ENCODE results near the gene GPSM1.
"Not testable (repeated sequence)": the region's sequence is repeated elsewhere in the genome, so short reads cannot be mapped to it uniquely, and the experiment has no call there.

Gene GPSM1

DNA sequence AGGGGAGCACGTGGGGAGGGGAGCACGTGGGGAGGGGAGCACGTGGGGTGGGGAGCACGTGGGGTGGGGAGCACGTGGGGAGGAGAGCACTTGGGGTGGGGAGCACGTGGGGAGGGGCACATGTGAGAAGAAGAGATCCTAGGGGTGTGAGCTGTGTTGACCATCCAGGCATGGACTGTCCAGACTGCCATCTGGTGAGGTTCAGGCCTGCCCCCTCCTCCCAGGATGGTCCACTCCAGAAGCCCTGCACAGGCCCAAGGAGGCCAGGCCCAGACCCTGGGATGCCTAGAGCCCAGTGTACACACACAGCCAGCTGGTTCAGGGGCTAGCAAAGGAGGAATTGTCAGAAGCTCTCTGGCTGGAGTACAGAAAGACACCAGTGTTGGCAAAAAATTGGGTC, 70.3 kb downstream of the GPSM1 start:
- no peak for DNase-seq (ENCODE audit: low read depth)

DNA sequence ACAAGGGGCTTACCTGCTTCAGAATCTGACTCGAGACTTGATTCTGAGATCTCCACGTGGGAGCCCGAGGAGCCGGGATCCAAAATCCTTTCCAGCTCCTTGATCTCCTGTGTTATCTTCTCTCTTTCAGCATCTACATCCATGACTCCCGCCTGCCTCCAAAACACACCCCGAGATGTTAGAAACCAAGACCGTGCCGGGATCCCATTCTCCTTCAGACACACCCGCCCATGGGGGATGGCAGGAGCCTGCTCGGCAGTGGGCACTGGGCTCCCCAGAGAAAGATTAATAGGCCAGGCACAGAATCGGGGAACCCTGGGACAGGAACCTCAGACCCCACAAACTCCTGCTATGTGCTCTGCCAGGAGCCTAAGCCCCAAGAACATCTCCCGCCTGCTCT, 70.9 kb downstream of the GPSM1 start:
- DNase-seq (ENCODE audit: low read depth) = no peak

DNA sequence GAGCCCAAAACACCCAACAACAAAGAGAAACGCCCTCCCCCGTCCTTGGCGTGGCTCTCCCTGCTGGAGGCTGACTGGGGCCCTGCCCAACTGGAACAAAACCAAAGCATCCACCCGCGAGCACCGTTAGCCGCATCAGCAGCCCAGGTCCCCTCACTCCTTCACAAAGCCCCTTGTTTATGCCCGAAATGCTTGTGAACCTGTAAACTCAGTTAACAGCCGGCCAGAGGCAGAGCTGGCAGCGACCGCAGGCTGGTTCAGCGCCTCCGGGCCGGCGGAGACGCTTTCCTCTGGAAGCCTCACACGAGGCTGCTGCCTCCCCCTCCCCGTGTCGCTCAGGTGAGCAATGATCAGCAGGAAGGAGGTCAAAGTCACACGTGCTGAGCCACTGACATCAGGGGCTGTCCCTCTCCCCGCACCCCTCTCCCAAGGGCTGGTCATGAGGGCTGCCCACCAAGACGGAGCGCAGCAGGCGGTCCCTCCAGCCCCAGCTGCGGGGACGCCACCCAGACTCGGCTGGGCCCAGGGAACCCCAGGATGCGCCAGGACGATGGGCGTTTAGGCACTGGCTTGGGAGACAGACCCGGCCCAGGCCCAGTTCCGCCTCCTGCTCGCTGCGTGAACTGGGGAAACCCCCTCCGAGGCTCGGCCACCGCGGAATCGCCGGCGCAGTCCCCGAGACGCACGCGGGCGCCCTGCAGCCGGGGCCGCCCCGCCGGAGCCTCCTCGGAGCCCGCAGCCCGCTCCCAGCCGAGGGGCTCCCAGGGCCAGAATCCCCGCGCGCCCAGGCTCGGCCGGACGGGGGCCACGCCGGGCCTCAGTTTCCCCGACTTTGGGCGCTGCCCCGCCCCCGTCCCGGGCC, 72.1 kb downstream of the GPSM1 start:
- peak; percentile 27 for DNase-seq (ENCODE audit: low read depth)

DNA sequence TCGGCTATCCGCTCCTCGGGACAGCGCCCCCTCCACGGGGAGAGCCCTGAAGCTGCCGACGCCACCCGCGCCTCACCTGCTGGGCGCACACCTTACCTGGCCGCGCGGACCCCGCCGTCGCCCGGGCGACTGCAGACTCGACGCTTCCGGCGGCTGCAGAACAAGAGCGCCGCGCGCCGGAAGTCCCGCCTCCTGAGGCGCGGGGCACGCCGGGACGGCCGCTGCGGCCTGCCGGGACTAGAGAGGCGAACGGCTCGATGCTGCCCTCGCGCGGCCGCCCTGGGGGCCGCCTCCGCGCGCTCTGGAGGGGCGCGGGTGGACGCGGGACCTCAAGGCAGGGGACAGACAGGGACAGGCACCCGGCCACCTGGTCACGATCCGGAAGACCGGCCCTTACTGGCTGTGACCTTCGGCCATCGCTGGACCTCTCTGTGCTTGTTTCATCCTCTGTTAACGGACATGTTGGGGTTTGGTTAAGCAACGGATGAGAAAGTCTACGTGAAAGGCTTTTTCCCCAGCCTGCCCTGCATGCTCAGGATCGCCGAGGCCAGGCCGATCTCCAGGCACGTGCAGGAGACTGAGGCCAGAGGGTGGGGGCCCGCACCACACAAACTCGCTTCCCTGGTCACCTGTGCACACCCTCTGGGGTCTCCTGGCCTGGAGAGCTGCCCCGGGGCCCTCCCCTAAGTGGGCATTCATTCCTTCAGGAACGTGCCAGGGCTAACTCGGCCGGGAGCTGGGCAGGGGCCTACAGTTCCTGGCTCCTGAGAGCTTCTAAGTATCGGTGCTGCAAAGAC, 72.9 kb downstream of the GPSM1 start, which contains the start of gene SNAPC4:
Gene SNAPC4 (minus strand): TSS at position 133 of the 797 bp plus-strand sequence. CDS start 1,742 bp downstream, outside the sequence.
- DNase-seq (ENCODE audit: low read depth) = peak; percentile 80

DNA sequence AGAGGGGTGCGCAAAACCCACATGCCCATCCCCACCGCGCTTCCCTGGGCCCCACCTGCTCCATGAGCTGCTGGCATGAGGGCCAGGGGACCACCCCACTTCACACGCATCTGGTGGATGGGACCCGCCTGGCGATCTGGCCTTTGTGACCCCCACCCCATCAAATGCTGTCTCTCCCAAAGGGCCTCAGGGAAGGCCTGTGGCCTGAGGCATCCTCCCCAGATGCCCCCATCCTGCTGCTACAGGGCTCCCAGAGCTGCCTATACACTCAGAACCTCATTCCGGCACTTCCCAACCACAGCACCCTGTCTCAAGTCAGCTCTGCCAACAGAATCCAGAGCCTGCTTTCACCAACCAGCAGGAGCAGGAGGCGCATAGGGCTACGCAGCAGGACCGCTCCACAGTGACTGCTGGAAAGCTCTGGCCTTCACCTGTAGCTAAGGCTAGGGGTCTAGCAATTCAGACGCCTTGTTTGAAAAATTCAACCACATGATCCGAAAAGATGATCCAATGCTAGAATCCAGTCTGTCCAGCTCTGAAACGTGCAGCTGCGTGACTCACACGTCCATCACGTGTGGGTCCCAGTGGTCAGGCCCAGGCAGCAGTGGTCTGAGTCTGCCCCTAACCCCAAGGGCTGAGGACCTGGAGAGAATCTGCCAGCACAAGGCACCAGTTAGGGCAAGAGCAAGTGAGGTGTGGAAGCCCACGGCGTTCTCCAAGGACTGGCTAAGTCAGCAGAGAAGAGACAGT, 74.0 kb downstream of the GPSM1 start:
- no peak for DNase-seq (ENCODE audit: low read depth)

DNA sequence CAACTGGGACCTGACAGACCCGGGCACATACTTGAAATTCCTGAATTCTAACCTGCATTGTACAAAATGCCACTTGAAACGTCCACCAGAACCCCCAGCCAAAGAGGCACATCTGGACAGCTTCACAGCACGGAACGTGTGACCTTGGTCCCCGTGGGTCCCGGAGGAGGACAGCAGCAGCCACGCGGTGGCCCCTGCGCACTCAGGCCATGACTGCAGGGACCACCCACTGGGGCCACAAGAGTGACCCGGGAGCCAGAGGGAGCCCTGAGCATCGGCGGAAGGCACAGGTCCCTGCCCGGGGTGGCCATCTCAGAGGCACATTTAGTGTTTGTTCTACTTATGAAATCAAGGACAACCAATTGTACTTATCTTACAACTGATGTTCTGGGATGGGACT, 74.7 kb downstream of the GPSM1 start:
- no peak for DNase-seq (ENCODE audit: low read depth)

DNA sequence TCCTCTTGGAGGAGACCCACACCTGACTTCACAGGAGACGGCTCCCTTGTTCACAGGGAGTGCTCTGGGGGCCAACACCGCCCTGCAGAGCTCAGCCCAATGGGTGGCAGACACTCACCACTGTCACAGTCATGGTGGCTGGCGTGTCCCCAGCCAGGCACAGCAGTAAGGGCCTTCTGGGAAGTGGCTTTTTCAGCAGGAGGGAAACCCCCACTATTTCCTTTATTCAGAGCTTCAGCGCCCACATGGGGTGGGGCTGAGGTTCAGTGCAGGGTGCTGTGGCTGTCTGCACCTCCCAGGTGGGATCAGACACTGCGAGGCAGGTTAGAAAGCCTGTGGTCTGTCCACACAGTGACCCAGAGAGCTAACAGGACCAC, 76.2 kb downstream of the GPSM1 start:
- peak; percentile 61 for DNase-seq (ENCODE audit: low read depth)

GRCh38 chr9:136403915-136404800, 76.8 kb downstream of the GPSM1 start:
- no peak for DNase-seq (ENCODE audit: low read depth)

DNA sequence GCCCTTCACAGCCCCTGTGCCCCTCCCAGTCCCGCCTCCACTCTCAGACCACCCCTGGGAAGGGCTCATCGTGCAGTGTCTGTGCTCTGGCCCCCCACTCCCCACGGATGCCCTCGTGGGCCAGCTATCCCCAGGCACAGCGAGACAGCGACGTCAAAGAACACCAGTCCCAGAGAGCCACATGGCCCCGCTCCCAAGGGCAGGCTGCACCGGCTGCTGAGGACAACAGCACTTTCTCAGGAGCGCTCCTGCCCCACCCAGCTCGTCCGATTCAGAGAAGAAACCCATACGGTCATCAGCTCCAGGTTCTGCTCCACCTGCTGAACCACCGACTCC, 77.4 kb downstream of the GPSM1 start:
- DNase-seq (ENCODE audit: low read depth) = no peak

- DNase-seq (ENCODE audit: low read depth) = no peak
Observed at GRCh38 chr9:136405481-136405880, 78.1 kb downstream of the GPSM1 start.

- not testable (repeated sequence) for DNase-seq (ENCODE audit: low read depth)
Observed at GRCh38 chr9:136405904-136406303, 78.6 kb downstream of the GPSM1 start.

- not testable (repeated sequence) for DNase-seq (ENCODE audit: low read depth)
Observed at GRCh38 chr9:136407061-136407460, 79.7 kb downstream of the GPSM1 start.

DNA sequence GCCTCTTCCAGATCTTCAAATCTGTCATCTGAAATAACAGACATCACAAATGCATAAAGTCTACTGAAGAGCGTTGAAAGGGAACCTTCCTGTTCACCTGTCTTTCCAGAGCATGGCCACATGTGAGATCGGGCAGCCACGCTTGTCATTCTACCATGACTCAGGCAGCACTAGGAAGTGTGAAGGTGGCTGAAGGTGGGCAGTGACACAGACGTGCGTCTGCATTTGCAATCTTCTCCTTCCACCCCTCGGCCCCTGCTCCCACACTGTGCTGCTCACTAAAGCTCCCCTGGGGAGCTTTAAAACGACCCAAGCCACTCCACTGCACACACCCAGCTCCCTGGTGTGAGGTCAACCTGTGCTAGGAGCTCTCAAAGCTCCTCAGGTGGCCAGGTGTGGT, 80.6 kb downstream of the GPSM1 start:
- no peak for DNase-seq (ENCODE audit: low read depth)
